PC-9 (cell line): ENCODE data around the gene SPSB2. TPM values are rescaled to one million over a fixed set of nuclear protein-coding genes. Genes with fewer than 3 reads are reported as not detected.
A peak's percentile ranks its signal among the peaks of the same experiment; 100 is the strongest.

ENCODE experiments used
- BruUV-seq: library from RNA; stranded (reverse); fragments of 400-500 nt; replicated peaks from 2 replicates; lab custom pipeline; 2021; lab: Mats Ljungman, UMichigan
- CTCF ChIA-PET: fragments of 300-600 bp; sonication (Branson Sonifier 250); formaldehyde crosslinking; loops from one replicate; lab custom pipeline; 2022; ENCODE audit warnings: antibody characterized with exemption; lab: Charles Lee
- POLR2A ChIA-PET: fragments of 300-600 bp; sonication (Branson Sonifier 250); formaldehyde crosslinking; loops from one replicate; lab custom pipeline; 2022; ENCODE audit warnings: antibody characterized with exemption; ENCODE audit not compliant: unreplicated experiment; lab: Charles Lee
- DNase-seq, 2 experiments: peaks; one replicate each; pipeline versions ENCODE4 v3.0.0 to v3.0.0-alpha.2; 2015 to 2022; ENCODE audit warnings: mixed read lengths in 1 of 2
- H2AFZ ChIP-seq: fragments of 200-600 bp; sonication (generic); 2 replicates; pipeline ENCODE4 v1.8.1; 2017; ENCODE audit warnings: antibody characterized with exemption
- H3F3A ChIP-seq: fragments of 200-600 bp; sonication (generic); 2 replicates; pipeline ENCODE4 v1.8.1; 2017; ENCODE audit warnings: antibody characterized with exemption, mild to moderate bottlenecking, low read depth; ENCODE audit not compliant: insufficient read depth
- H3K27ac ChIP-seq: fragments of 200-600 bp; sonication (generic); 2 replicates; pipeline ENCODE4 v1.6.1; 2016; ENCODE audit warnings: mixed run types
- H3K27me3 ChIP-seq: fragments of 200-600 bp; sonication (generic); 2 replicates; pipeline ENCODE4 v1.6.1; 2016; ENCODE audit warnings: low read depth, mixed run types; ENCODE audit not compliant: insufficient read depth
- H3K36me3 ChIP-seq: fragments of 200-600 bp; sonication (generic); 2 replicates; pipeline ENCODE4 v1.6.1; 2016; ENCODE audit warnings: low read depth, mixed run types
- H3K4me1 ChIP-seq: fragments of 200-600 bp; sonication (generic); replicated peaks from 2 replicates; pipeline ENCODE4 v1.6.1; 2016; ENCODE audit warnings: mixed run types; ENCODE audit not compliant: insufficient read depth
- H3K4me2 ChIP-seq: fragments of 200-600 bp; sonication (generic); 2 replicates; pipeline ENCODE4 v1.6.1; 2017; ENCODE audit warnings: mixed run types
- H3K4me3 ChIP-seq: fragments of 200-600 bp; sonication (generic); 2 replicates; pipeline ENCODE4 v1.6.1; 2016; ENCODE audit warnings: mixed run types
- H3K79me2 ChIP-seq: fragments of 200-600 bp; sonication (generic); 2 replicates; pipeline ENCODE4 v1.6.1; 2017; ENCODE audit warnings: low read depth, mixed run types
- H3K9me2 ChIP-seq: fragments of 200-600 bp; sonication (generic); 2 replicates; pipeline ENCODE4 v1.8.1; 2017; ENCODE audit warnings: mild to moderate bottlenecking; ENCODE audit not compliant: insufficient read depth
- H3K9me3 ChIP-seq: fragments of 200-600 bp; sonication (generic); 2 replicates; pipeline ENCODE4 v1.8.1; 2016; ENCODE audit warnings: low read depth; ENCODE audit not compliant: insufficient read depth
- H4K20me1 ChIP-seq: fragments of 200-600 bp; sonication (generic); 2 replicates; pipeline ENCODE4 v1.8.1; 2017; ENCODE audit not compliant: insufficient read depth
- EZH2 ChIP-seq: fragments of 200-600 bp; sonication (generic); IDR thresholded peaks from 2 replicates; pipeline ENCODE4 v1.8.0; 2017; ENCODE audit warnings: antibody characterized with exemption, low read depth
- intact Hi-C: fragments of 100-400 bp; cut with micrococcal nuclease; formaldehyde crosslinking; loops from one replicate; pipeline ENCODE4 v1.10.0; 2022; ENCODE audit not compliant: unreplicated experiment
- total RNA-seq: library from RNA; stranded (reverse); gene quantifications from 2 replicates; pipeline ENCODE4 v1.2.3, GENCODE V29; 2021
- TF ChIP-seq, protein P1 (sequence below): fragments of 200-600 bp; sonication (generic); conservative IDR thresholded peaks from 2 replicates; pipeline ENCODE4 v1.6.1; 2017; ENCODE audit warnings: mixed run types, antibody characterized with exemption, mild to moderate bottlenecking, moderate library complexity

Gene SPSB2
- total RNA-seq, 1 experiment from 2014 or later, result 28.9 TPM

GRCh38 chr12:6850796-6851152, 22.3 kb downstream of the SPSB2 start:
- Histone ChIP-seq H3K4me2 (peak overlapping the region; percentile 86), H3K4me1 (peaks cover 25% of the 10 kb centered on the region), H2AFZ (peak overlapping the region; percentile 82), H3K36me3 (peaks cover 6% of the 10 kb centered on the region), H3K27me3 (no peaks in the 10 kb centered on the region), H3K4me3 (peak overlapping the region; percentile 83), H3K79me2 (peaks cover 47% of the 10 kb centered on the region), H4K20me1 (peaks cover 10% of the 10 kb centered on the region; the same call in 1 of the 2 replicates), H3K9me2 (no peaks in the 10 kb centered on the region), H3K9me3 (no peaks in the 10 kb centered on the region), H3F3A (peaks cover 36% of the 10 kb centered on the region; the same call in 1 of the 2 replicates), H3K27ac (no peak overlapping the region)
- ChIA-PET CTCF (interaction anchor here (0.6 to 1.5 kb wide), 3 partner anchors 85 to 168 kb away, joined by 3 to 17 read pairs (median 4); partner anchors contain the start of genes LPCAT3 and PTMS), POLR2A (interaction anchor here (0.6 to 3.1 kb wide), 7 partner anchors 18 to 760 kb away, joined by 3 to 31 read pairs (median 8); partner anchors contain the start of genes PTMS and SPSB2)
- TSS peak; percentile 54 for BruUV-seq
- no peak for DNase-seq
- intact Hi-C loops, result loop anchor here (1.0 to 5.0 kb wide), 5 partner anchors 23 to 283 kb away; partner anchors contain the start of genes NOP2 and SPSB2
- no peak for TF ChIP-seq EZH2
- TF ChIP-seq, protein P1, sequence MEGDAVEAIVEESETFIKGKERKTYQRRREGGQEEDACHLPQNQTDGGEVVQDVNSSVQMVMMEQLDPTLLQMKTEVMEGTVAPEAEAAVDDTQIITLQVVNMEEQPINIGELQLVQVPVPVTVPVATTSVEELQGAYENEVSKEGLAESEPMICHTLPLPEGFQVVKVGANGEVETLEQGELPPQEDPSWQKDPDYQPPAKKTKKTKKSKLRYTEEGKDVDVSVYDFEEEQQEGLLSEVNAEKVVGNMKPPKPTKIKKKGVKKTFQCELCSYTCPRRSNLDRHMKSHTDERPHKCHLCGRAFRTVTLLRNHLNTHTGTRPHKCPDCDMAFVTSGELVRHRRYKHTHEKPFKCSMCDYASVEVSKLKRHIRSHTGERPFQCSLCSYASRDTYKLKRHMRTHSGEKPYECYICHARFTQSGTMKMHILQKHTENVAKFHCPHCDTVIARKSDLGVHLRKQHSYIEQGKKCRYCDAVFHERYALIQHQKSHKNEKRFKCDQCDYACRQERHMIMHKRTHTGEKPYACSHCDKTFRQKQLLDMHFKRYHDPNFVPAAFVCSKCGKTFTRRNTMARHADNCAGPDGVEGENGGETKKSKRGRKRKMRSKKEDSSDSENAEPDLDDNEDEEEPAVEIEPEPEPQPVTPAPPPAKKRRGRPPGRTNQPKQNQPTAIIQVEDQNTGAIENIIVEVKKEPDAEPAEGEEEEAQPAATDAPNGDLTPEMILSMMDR, result no peak

DNA sequence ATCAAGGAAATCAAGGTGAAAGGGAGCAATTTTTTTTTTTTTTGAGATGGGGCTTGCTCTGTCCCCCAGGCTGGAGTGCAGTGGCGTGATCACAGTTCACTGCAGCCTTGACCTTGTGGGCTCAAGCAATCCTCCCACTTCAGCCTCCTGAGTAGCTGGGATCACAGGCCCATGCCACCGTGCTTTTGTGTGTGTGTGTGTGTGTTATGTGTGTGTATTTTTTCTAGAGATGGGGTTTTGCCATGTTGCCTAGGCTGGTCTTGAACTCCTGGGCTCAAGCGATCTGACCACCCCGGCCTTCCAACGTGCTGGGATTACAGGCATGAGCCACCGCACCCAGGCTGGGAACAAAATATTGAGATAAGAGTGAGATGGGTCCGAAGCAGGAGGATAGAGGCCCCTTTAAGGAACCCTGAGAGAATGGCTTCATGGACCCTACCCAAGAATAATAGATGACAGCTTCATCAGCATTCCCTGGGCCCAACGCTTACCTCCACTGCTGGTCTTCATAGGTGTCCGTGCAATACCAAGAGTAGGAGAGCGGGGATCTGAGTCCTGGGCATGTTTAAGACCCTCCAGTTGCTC, 23.0 kb downstream of the SPSB2 start:
- peaks cover 36% of the 10 kb centered on the region; the same call in 1 of the 2 replicates for H3F3A ChIP-seq
- ChIA-PET POLR2A (no interaction called here), CTCF (no interaction called here)
- H3K27ac ChIP-seq, result no peak overlapping the region
- no peaks in the 10 kb centered on the region for H3K9me2 ChIP-seq
- peaks cover 40% of the 10 kb centered on the region for H3K79me2 ChIP-seq
- no TSS peak for BruUV-seq
- no peak for DNase-seq
- H4K20me1 ChIP-seq, result peaks cover 10% of the 10 kb centered on the region; the same call in 1 of the 2 replicates
- H3K4me2 ChIP-seq, result peak overlapping the region; percentile 86
- intact Hi-C loops, result loop anchor here (5.0 kb wide), 2 partner anchors 112 to 283 kb away; partner anchors contain the start of gene NOP2
- TF ChIP-seq, protein P1, result no peak
- TF ChIP-seq EZH2, result no peak
- no peaks in the 10 kb centered on the region for H3K27me3 ChIP-seq
- H3K36me3 ChIP-seq, result no peaks in the 10 kb centered on the region; the same call in 1 of the 2 replicates
- H3K4me1 ChIP-seq, result peaks cover 25% of the 10 kb centered on the region
- peak overlapping the region; percentile 83 for H3K4me3 ChIP-seq
- H2AFZ ChIP-seq, result no peak overlapping the region
- H3K9me3 ChIP-seq, result no peaks in the 10 kb centered on the region

DNA sequence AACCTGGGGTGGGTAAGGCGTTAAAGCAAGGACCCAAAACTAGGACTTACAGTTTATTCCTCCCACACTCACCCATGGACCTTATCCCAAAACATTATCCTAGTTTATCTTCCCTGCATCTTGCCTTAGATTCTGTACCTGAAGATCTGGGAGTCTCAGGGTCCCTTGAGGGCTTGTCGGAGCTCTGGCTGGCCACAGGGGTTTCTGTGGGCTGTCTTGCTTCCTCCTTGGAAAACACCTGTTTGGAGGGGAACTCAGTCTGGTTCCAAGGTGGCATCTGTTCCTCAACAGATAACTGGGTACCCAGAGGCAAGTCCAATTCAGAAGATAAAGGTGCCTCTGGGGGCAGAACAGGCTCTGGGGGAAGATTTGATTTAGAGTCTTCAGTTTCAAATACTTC, 23.7 kb downstream of the SPSB2 start:
- Histone ChIP-seq H3K4me3 (0 out of 2 replicates have a peak overlapping the region, but pooled peaks have one; percentile 83), H3F3A (peaks cover 36% of the 10 kb centered on the region; the same call in 1 of the 2 replicates), H3K27me3 (no peaks in the 10 kb centered on the region), H3K9me3 (no peaks in the 10 kb centered on the region), H4K20me1 (peaks cover 10% of the 10 kb centered on the region; the same call in 1 of the 2 replicates), H3K27ac (no peak overlapping the region), H2AFZ (no peak overlapping the region), H3K4me1 (peaks cover 25% of the 10 kb centered on the region), H3K4me2 (peak overlapping the region; percentile 86), H3K36me3 (no peaks in the 10 kb centered on the region; the same call in 1 of the 2 replicates), H3K79me2 (peaks cover 34% of the 10 kb centered on the region), H3K9me2 (no peaks in the 10 kb centered on the region)
- TF ChIP-seq, protein P1, result no peak
- TF ChIP-seq EZH2, result no peak
- no peak for DNase-seq
- ChIA-PET POLR2A (no interaction called here), CTCF (no interaction called here)
- no TSS peak for BruUV-seq
- intact Hi-C loops, result no loop called here
